Karpas-422 (cell line): Measurements from ENCODE around the gene MACROD2. TPM values are rescaled to one million over a fixed set of nuclear protein-coding genes. Genes with fewer than 3 reads are reported as not detected.

Experiments used
- DNase-seq: peaks from one replicate; pipeline ENCODE4 v3.0.0-alpha.2; 2015
- H2AFZ ChIP-seq: fragments of 200-600 bp; sonication (generic); 2 replicates; pipeline ENCODE4 v1.6.1; 2014; ENCODE audit warnings: antibody characterized with exemption, low read length, mixed read lengths
- H3K27ac ChIP-seq: fragments of 200-600 bp; sonication (generic); 2 replicates; pipeline ENCODE4 v1.5.1; 2014; ENCODE audit warnings: mild to moderate bottlenecking, low read length, moderate library complexity
- H3K27me3 ChIP-seq: fragments of 200-600 bp; sonication (generic); 2 replicates; pipeline ENCODE4 v1.6.1; 2014; ENCODE audit warnings: low read length, mixed read lengths
- H3K36me3 ChIP-seq: fragments of 200-600 bp; sonication (generic); 2 replicates; pipeline ENCODE4 v1.6.1; 2014; ENCODE audit warnings: low read length, mixed read lengths; ENCODE audit not compliant: insufficient read depth
- H3K4me1 ChIP-seq: fragments of 200-600 bp; sonication (generic); 2 replicates; pipeline ENCODE4 v1.6.1; 2014; ENCODE audit warnings: mild to moderate bottlenecking, low read length, mixed read lengths
- H3K4me2 ChIP-seq: fragments of 200-600 bp; sonication (generic); 2 replicates; pipeline ENCODE4 v1.6.1; 2014; ENCODE audit warnings: low read length, low read depth, mild to moderate bottlenecking; ENCODE audit not compliant: poor library complexity, severe bottlenecking
- H3K4me3 ChIP-seq: fragments of 200-600 bp; sonication (generic); 2 replicates; pipeline ENCODE4 v1.5.1; 2014; ENCODE audit warnings: mild to moderate bottlenecking, antibody characterized with exemption, low read length, mixed read lengths
- H3K79me2 ChIP-seq: fragments of 200-600 bp; sonication (generic); 2 replicates; pipeline ENCODE4 v1.6.1; 2014; ENCODE audit warnings: mild to moderate bottlenecking, low read length, mixed read lengths
- H3K9ac ChIP-seq: fragments of 200-600 bp; sonication (generic); 2 replicates; pipeline ENCODE4 v1.6.0; 2014; ENCODE audit warnings: low read length
- H3K9me2 ChIP-seq: fragments of 200-600 bp; sonication (generic), shearing (Covaris generic); replicated peaks from 2 replicates; pipeline ENCODE4 v1.6.0; 2014; ENCODE audit warnings: mild to moderate bottlenecking, low read length, moderate library complexity; ENCODE audit not compliant: insufficient read depth
- H3K9me3 ChIP-seq: fragments of 300-700, 200-600 bp; sonication (generic); 2 replicates; pipeline ENCODE4 v1.6.1; 2014; ENCODE audit warnings: low read length, mixed read lengths
- H4K20me1 ChIP-seq: fragments of 200-600 bp; sonication (generic); 2 replicates; pipeline ENCODE4 v1.6.1; 2014; ENCODE audit warnings: mild to moderate bottlenecking, antibody characterized with exemption, low read length, low read depth; ENCODE audit not compliant: insufficient read depth
- total RNA-seq: library from RNA; depleted of rRNA; stranded (reverse); fragments of >200 nt; shearing (Covaris generic); gene quantifications from 2 replicates; pipeline ENCODE4 v1.2.3, GENCODE V29; 2014; ENCODE audit warnings: low replicate concordance

Gene MACROD2
- total RNA-seq, 1 experiment from 2014 or later: 0.15 TPM

- no peaks in the 10 kb centered on the region for H3K4me1 ChIP-seq
- H3K27me3 ChIP-seq: 0 out of 2 replicates have a peak, but pooled peaks cover 2% of the 10 kb centered on the region
- H3K36me3 ChIP-seq: no peaks in the 10 kb centered on the region
- no peak overlapping the region for H2AFZ ChIP-seq
- no peaks in the 10 kb centered on the region for H3K79me2 ChIP-seq
- H3K9me2 ChIP-seq: no peaks in the 10 kb centered on the region
- H4K20me1 ChIP-seq: no peaks in the 10 kb centered on the region
- no peak overlapping the region for H3K9ac ChIP-seq
- no peak overlapping the region for H3K4me2 ChIP-seq
- H3K4me3 ChIP-seq: no peak overlapping the region
- no peak overlapping the region for H3K27ac ChIP-seq
- peaks cover 22% of the 10 kb centered on the region for H3K9me3 ChIP-seq
- DNase-seq: peak; percentile 19
These were observed 2004.8 kb downstream of the MACROD2 start for GRCh38 chr20:16000112-16000511.

DNA sequence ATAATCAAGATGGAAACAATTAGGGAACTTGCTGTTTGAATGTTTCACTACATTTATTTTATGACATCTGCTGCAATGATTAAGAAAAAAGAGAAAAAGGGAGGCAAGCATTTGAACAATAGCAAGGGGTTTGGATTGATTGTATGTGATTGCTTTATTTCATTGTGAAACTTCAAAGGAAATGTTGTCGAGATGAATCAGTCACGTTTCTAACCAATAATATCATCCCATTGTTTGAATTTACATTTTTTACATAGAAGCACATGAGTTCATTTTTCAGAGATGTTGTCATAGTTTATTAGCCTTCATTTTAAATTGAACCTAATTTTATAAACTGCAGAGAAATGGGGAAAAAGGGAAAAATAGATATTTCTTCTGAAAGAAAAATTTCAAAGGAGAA lies 2006.0 kb downstream of the MACROD2 start:
- H3K4me3 ChIP-seq: no peak overlapping the region
- DNase-seq: no peak
- no peaks in the 10 kb centered on the region for H3K9me2 ChIP-seq
- H2AFZ ChIP-seq: no peak overlapping the region
- no peak overlapping the region for H3K27ac ChIP-seq
- H3K27me3 ChIP-seq: 0 out of 2 replicates have a peak, but pooled peaks cover 2% of the 10 kb centered on the region
- H3K9ac ChIP-seq: no peak overlapping the region
- no peaks in the 10 kb centered on the region for H3K79me2 ChIP-seq
- H3K4me2 ChIP-seq: no peak overlapping the region
- no peaks in the 10 kb centered on the region for H3K4me1 ChIP-seq
- no peaks in the 10 kb centered on the region for H3K36me3 ChIP-seq
- H4K20me1 ChIP-seq: no peaks in the 10 kb centered on the region
- peaks cover 17% of the 10 kb centered on the region for H3K9me3 ChIP-seq

DNA sequence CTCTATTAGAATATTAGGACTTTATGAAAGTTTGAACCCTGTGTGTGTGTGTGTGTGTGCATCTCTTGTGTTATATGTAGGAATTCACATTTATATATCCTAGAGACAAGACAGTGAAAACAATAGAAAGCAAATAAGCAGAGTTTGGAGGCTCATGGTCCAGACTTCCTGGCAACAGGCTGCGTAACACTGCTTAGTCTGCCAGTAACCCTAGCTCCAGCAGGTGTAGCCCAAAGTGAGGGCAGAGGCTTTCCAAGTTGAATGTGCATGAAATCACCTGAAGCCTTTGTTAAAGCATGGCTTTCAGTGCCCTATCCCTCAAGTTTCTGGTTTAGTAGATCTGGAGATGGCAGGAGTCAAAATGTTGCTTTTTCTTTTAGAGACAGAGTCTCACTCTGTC lies 2008.0 kb downstream of the MACROD2 start:
- H3K27ac ChIP-seq: no peak overlapping the region
- no peaks in the 10 kb centered on the region for H3K79me2 ChIP-seq
- no peaks in the 10 kb centered on the region; the same call in 1 of the 2 replicates for H3K9me3 ChIP-seq
- no peaks in the 10 kb centered on the region for H3K4me1 ChIP-seq
- no peak overlapping the region for H3K4me3 ChIP-seq
- peak; percentile 38 for DNase-seq
- H2AFZ ChIP-seq: no peak overlapping the region
- no peaks in the 10 kb centered on the region for H3K36me3 ChIP-seq
- no peak overlapping the region for H3K9ac ChIP-seq
- H3K9me2 ChIP-seq: no peaks in the 10 kb centered on the region
- no peak overlapping the region for H3K4me2 ChIP-seq
- no peaks in the 10 kb centered on the region for H4K20me1 ChIP-seq
- H3K27me3 ChIP-seq: 0 out of 2 replicates have a peak, but pooled peaks cover 2% of the 10 kb centered on the region

DNA sequence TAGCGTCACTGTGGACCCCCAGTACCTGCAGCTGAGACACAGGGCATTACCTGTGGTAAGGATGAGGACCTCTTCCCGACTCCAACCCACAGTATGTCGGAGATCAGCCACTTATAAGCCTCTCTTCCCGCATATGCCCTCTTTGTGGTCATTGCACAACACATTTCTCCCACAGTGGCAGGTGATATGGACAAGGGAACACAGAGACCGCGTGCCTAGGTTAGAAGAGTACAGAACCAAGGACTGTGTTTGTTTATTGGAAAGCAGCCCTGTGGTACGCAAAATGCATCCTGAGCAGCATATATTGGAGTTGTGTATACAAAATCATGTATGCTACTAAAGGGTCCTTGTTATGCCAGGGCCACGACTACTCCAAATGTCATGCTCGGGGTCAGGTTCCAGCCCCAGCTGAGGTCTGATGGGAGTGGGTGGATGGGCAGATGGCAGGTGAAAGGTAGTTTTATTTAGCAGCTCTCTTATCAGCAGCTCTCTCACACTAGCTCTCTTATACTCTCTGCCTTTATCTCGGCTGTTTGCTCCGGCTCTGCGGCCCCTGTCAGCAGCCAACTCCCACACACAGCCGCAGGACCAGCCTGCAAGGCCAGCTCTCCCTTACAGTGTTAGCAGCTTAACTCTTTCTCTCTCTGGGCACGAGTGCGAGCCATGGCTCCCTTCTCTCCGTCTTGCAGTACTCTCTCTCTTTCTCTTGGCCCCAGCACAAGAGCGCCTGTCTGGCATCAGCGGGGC lies 2009.0 kb downstream of the MACROD2 start:
- H3K4me1 ChIP-seq: no peaks in the 10 kb centered on the region
- H2AFZ ChIP-seq: no peak overlapping the region

DNA sequence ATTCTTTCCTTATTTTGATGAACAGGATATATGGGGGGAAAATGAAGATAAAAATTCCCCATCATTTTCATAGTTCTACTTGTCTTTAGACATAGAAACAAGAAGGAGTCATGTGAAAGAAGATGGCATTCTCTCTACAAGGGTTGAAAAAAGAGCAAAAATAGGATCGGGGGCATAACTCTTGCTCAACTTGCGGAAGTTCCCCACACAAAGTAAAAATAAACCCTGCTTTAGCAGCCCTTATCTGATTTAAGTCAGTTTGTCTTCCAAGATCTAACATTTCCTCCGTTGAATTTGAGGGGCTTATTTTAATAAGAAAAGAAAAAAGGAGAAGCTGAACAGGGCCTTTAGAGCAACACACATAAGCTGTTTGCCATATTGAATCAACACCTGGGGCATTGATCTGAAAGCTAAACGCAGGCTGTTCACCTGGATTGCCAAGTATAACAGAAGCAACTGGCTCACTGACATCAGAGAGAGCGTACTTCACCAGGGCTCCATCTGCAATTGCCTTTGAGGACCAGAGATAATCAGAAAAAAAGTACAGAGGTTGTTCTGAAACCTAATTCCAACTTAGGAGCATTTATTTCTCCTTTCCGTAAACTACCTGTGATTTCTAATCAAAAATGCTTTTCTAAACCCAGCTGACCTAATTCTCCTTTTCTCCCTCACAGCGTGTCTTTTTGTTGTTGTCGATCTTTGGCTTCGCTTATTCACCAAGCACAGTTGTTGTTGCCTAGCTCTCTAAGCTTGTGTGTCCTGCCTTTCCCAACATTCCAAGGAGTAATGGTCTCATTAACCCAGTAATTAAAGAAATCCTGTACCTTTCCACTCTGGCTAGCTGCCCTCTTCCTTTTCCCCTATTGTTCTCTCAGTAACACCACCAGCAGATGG lies 2010.0 kb downstream of the MACROD2 start:
- peak; percentile 36 for DNase-seq
- Histone ChIP-seq H3K9ac (no peak overlapping the region), H3K9me3 (no peaks in the 10 kb centered on the region), H3K79me2 (no peaks in the 10 kb centered on the region), H3K27me3 (no peaks in the 10 kb centered on the region), H3K4me2 (no peak overlapping the region), H3K9me2 (no peaks in the 10 kb centered on the region), H3K27ac (no peak overlapping the region), H3K4me1 (no peaks in the 10 kb centered on the region), H2AFZ (no peak overlapping the region), H4K20me1 (no peaks in the 10 kb centered on the region), H3K36me3 (no peaks in the 10 kb centered on the region), H3K4me3 (no peak overlapping the region)

More for the DNA sequence above, 2009.0 kb downstream of the MACROD2 start:
- H4K20me1 ChIP-seq: no peaks in the 10 kb centered on the region
- no peaks in the 10 kb centered on the region for H3K9me3 ChIP-seq
- no peak overlapping the region for H3K4me3 ChIP-seq
- 0 out of 2 replicates have a peak, but pooled peaks cover 2% of the 10 kb centered on the region for H3K27me3 ChIP-seq
- no peak overlapping the region for H3K4me2 ChIP-seq
- no peaks in the 10 kb centered on the region for H3K79me2 ChIP-seq
- H3K9ac ChIP-seq: no peak overlapping the region
- H3K36me3 ChIP-seq: no peaks in the 10 kb centered on the region
- H3K9me2 ChIP-seq: no peaks in the 10 kb centered on the region
- DNase-seq: peak; percentile 14
- no peak overlapping the region for H3K27ac ChIP-seq

DNA sequence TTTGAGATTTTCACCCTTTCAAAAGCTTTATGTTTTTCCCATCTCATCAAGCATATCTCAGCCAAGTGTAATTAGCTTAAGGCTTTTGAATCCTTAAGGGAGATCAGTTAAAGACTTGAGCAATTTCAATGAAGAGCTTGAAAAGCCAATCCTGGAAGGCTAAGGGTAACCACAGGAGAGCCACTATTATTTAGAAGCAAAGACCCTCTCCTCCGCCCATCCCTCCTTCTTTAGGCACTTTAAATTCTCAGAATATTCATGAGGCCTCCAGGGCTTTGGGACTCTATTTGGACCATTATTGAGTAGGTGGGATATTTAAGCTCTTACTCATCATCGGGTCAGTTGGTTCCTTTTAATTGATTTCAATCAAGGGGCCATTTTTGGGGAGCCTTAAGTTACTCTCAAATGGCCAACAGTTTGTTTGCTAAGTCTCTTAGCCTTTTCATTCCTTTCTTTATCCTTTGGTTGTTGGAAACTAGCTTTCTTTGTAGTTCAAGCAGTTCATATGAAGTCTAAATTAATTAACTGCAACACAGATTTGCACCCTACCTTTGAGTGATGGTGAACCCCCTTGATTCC lies 2010.7 kb downstream of the MACROD2 start:
- Histone ChIP-seq H3K9me3 (no peaks in the 10 kb centered on the region), H3K27ac (no peak overlapping the region), H3K36me3 (no peaks in the 10 kb centered on the region), H3K79me2 (no peaks in the 10 kb centered on the region), H3K4me3 (no peak overlapping the region), H3K9me2 (no peaks in the 10 kb centered on the region), H3K4me2 (no peak overlapping the region), H3K4me1 (no peaks in the 10 kb centered on the region), H3K27me3 (no peaks in the 10 kb centered on the region), H4K20me1 (no peaks in the 10 kb centered on the region), H2AFZ (no peak overlapping the region), H3K9ac (no peak overlapping the region)
- peak; percentile 23 for DNase-seq

GRCh38 chr20:16007164-16007563 lies 2011.8 kb downstream of the MACROD2 start:
- Histone ChIP-seq H3K9me3 (no peaks in the 10 kb centered on the region), H3K79me2 (no peaks in the 10 kb centered on the region), H3K4me2 (no peak overlapping the region), H3K36me3 (no peaks in the 10 kb centered on the region), H4K20me1 (no peaks in the 10 kb centered on the region), H2AFZ (no peak overlapping the region), H3K9ac (no peak overlapping the region), H3K4me3 (no peak overlapping the region), H3K4me1 (no peaks in the 10 kb centered on the region), H3K27me3 (no peaks in the 10 kb centered on the region), H3K9me2 (no peaks in the 10 kb centered on the region), H3K27ac (no peak overlapping the region)
- DNase-seq: peak; percentile 27

DNA sequence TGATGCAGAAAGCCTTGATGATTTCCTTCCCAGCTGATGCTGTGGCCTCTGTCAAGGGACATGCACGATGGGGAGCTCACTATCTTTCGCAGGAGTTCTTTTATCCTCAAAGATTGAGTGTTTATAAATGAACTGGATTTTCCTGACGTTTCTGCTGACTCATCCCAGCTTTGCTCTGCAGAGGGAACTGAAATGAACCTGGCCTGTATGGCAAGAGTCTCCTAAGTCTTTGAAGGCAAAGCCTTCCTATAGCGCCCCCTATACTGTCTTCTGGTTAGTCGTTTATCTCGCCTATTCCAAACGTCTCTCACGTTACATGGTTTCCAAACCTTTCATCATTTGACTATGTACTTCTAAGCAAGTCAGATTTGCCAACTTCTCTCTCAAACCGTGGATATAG lies 2012.6 kb downstream of the MACROD2 start:
- H3K4me1 ChIP-seq: no peaks in the 10 kb centered on the region
- DNase-seq: peak; percentile 53
- H3K9ac ChIP-seq: no peak overlapping the region
- H2AFZ ChIP-seq: no peak overlapping the region
- no peak overlapping the region for H3K4me2 ChIP-seq
- no peaks in the 10 kb centered on the region for H3K79me2 ChIP-seq
- no peaks in the 10 kb centered on the region for H3K9me2 ChIP-seq
- H3K4me3 ChIP-seq: no peak overlapping the region
- no peak overlapping the region for H3K27ac ChIP-seq
- no peaks in the 10 kb centered on the region for H4K20me1 ChIP-seq
- no peaks in the 10 kb centered on the region for H3K36me3 ChIP-seq
- no peaks in the 10 kb centered on the region for H3K9me3 ChIP-seq
- no peaks in the 10 kb centered on the region for H3K27me3 ChIP-seq
